Heart left ventricle (tissue), 13 donors: ENCODE measurements around the gene VPS37C.

Experiments
- POLR2A ChIP-seq, 2 donors: fragments of 450-650 bp; IDR thresholded peaks; one replicate each; pipeline ENCODE4 v1.6.1; 2017; ENCODE audit warnings: antibody characterized with exemption in 2 of 2, mild to moderate bottlenecking in 2 of 2, moderate library complexity in 2 of 2
- TF ChIP-seq, protein P1 (sequence below), 12 donors: fragments of 200-600 bp; sonication (generic) in 4 of 12; IDR thresholded peaks; one replicate each; pipeline versions ENCODE4 v1.5.0 to v1.8.0; 2018 to 2022; ENCODE audit warnings: antibody characterized with exemption in 12 of 12, mild to moderate bottlenecking in 5 of 12
- donor health status: ischemic (EF 13 %, LVEDD 7.1; RV severe dilation, severe dysfunction).
- donor health status: DM: no; HTN: yes; CAD: no.
- donor health status: DM: no; HTN: no; CAD: no.
- donor health status: ischemic (EF 25% LVEDD 6.9; RV normal size, moderate dysfunction).
- donor health status: ischemic (EF 25% LVEDD 5.7; RV mildly dilated, moderate dysfunction).
- donor health status: ischemic (EF 35%, LVEDD 5.7; RV mildly dilated, moderate dysfunction).
- donor health status: nonischemic (EF 11% LVEDD 7.7; RV severe dilation, severe dysfunction).
- donor health status: DM: yes; HTN: yes; CAD: no.
- donor health status: PGD.
- donor health status: ischemic (EF 29% LVEDD 5.4; RV normal size, mild dysfunction).
- donor health status: nonischemic (EF 23%, LVEDD 6.1; RV moderate dilation, normal function).

DNA sequence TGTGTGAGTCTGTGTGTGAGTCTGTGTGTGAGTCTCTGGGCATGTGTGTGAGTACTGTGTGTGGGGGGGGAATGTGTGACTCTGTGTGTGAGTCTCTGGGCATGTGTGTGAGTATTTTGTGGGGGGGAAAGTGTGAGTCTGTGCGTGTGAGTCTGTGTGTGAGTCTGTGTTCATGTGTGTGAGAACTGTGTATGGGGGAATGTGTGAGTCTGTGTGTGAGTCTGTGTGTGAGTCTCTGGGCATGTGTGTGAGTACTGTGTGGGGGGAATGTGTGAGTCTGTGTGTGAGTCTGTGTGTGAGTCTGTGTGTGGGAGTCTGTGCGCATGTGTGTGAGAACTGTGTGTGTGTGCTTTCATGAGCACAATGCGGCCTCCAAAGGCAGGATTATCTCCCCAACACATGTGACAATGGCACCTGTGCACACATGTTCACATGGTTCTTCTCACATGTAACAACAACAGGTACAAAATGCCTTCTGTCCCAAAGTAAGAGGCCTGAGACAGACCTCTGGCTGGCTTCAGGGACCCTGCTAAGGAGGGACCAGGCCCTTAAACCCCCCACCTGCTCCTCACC, 57.3 kb downstream of the VPS37C start:
- TF ChIP-seq, protein P1, sequence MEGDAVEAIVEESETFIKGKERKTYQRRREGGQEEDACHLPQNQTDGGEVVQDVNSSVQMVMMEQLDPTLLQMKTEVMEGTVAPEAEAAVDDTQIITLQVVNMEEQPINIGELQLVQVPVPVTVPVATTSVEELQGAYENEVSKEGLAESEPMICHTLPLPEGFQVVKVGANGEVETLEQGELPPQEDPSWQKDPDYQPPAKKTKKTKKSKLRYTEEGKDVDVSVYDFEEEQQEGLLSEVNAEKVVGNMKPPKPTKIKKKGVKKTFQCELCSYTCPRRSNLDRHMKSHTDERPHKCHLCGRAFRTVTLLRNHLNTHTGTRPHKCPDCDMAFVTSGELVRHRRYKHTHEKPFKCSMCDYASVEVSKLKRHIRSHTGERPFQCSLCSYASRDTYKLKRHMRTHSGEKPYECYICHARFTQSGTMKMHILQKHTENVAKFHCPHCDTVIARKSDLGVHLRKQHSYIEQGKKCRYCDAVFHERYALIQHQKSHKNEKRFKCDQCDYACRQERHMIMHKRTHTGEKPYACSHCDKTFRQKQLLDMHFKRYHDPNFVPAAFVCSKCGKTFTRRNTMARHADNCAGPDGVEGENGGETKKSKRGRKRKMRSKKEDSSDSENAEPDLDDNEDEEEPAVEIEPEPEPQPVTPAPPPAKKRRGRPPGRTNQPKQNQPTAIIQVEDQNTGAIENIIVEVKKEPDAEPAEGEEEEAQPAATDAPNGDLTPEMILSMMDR (IDR thresholded peaks at IDR 0.05), result no peak
- TF ChIP-seq POLR2A (IDR thresholded peaks at IDR 0.05), result no peak
